Spinal cord (tissue), 10 donors: ENCODE data around the gene NFIA. TPM values are rescaled to one million over a fixed set of nuclear protein-coding genes. Genes with fewer than 3 reads are reported as not detected.

Experiments used
- DNase-seq, 6 donors: peaks; one replicate each; pipeline versions ENCODE4 v3.0.0 to v3.0.0-alpha.2; 2013 to 2015; ENCODE audit warnings: low spot score in 6 of 6, low read depth in 4 of 6
- H3K27ac ChIP-seq: one replicate; pipeline ENCODE4 v1.5.1; 2013; ENCODE audit warnings: low read depth, low read length, control low read depth
- H3K27me3 ChIP-seq: one replicate; pipeline ENCODE4 v1.6.1; 2013; ENCODE audit warnings: low read length; ENCODE audit not compliant: control insufficient read depth, insufficient read depth
- H3K36me3 ChIP-seq: one replicate; pipeline ENCODE4 v1.6.1; 2013; ENCODE audit warnings: low read length; ENCODE audit not compliant: control insufficient read depth, insufficient read depth
- H3K4me1 ChIP-seq: one replicate; pipeline ENCODE4 v1.6.1; 2013; ENCODE audit warnings: low read length; ENCODE audit not compliant: control insufficient read depth, insufficient read depth
- H3K4me3 ChIP-seq: one replicate; pipeline ENCODE4 v1.5.1; 2013; ENCODE audit warnings: low read depth, low read length, control low read depth
- H3K9me3 ChIP-seq: one replicate; pipeline ENCODE4 v1.6.1; 2013; ENCODE audit warnings: low read length; ENCODE audit not compliant: control insufficient read depth, insufficient read depth
- WGBS: methylation state at CpG from one replicate; pipeline ENCODE4 v1.1.5; 2013; ENCODE audit warnings: missing lambda C conversion rate; ENCODE audit not compliant: insufficient coverage; 5-methylcytosine and 5-hydroxymethylcytosine counted together
- polyA plus RNA-seq, 2 donors: library from polyadenylated mRNA; unstranded; fragments of 120-200 nt; gene quantifications; one replicate each; pipeline ENCODE4 v1.2.1, GENCODE V29; 2013; ENCODE audit not compliant: insufficient read length in 2 of 2
- total RNA-seq, 2 donors: library from RNA; depleted of rRNA in 1 of 2; stranded (reverse); fragments of 120-200 nt in 1 of 2; fragments of >200 nt in 1 of 2; gene quantifications; one replicate each; pipeline versions ENCODE4 v1.2.3 to v1.2.4, GENCODE V29; 2013 to 2014
- donor health status: healthy.

NFIA gene
- total and polyA plus RNA-seq, 4 donors: 36.1 to 77.2 (median 62.5) TPM

DNA sequence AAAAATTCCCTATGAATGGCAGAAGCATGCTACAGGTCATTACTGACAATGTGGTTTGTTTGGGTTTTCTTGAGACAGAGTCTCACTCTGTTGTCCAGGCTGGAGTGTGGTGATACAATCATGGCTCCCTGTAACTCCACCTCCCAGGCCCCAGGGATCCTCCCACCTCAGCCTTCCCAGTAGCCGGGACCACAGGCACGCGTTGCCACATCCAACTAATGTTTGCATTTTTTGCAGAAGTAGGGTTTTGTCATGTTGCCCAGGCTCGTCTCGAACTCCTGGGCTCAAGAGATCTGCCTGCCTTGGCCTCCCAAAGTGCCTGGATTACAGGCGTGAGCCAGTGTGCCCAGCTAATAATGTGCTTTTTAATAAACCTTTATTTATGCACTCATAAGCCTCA lies 259.1 kb downstream of the NFIA start:
- 67% methylated on average over 2 of the region's 6 CpGs for WGBS
- Histone ChIP-seq H3K4me1 (peaks cover 11% of the 10 kb centered on the region), H3K36me3 (no peaks in the 10 kb centered on the region)

GRCh38 chr1:61343734-61344420 lies 261.5 kb downstream of the NFIA start:
- Histone ChIP-seq H3K9me3 (no peaks in the 10 kb centered on the region), H3K36me3 (no peaks in the 10 kb centered on the region), H3K27ac (peak overlapping the region; percentile 81), H3K27me3 (no peaks in the 10 kb centered on the region), H3K4me1 (peaks cover 5% of the 10 kb centered on the region), H3K4me3 (peak overlapping the region; percentile 24)
- peak in 3 of 6 donors; percentile 46 to 82 (median 69) for DNase-seq
- WGBS: 38% methylated on average over 1 of the region's 6 CpGs

More for the DNA sequence above, 259.1 kb downstream of the NFIA start:
- DNase-seq: no peak
- Histone ChIP-seq H3K9me3 (no peaks in the 10 kb centered on the region), H3K4me3 (no peak overlapping the region), H3K27me3 (no peaks in the 10 kb centered on the region), H3K27ac (no peak overlapping the region)

GRCh38 chr1:61344696-61345095 lies 262.3 kb downstream of the NFIA start:
- no peak overlapping the region for H3K4me3 ChIP-seq
- DNase-seq: peak in 1 of 6 donors; percentile 37
- peak overlapping the region; percentile 81 for H3K27ac ChIP-seq
- H3K36me3 ChIP-seq: no peaks in the 10 kb centered on the region
- WGBS: no CpG with 5 or more reads among the region's 2 CpGs
- peaks cover 5% of the 10 kb centered on the region for H3K4me1 ChIP-seq
- H3K27me3 ChIP-seq: no peaks in the 10 kb centered on the region
- H3K9me3 ChIP-seq: no peaks in the 10 kb centered on the region

DNA sequence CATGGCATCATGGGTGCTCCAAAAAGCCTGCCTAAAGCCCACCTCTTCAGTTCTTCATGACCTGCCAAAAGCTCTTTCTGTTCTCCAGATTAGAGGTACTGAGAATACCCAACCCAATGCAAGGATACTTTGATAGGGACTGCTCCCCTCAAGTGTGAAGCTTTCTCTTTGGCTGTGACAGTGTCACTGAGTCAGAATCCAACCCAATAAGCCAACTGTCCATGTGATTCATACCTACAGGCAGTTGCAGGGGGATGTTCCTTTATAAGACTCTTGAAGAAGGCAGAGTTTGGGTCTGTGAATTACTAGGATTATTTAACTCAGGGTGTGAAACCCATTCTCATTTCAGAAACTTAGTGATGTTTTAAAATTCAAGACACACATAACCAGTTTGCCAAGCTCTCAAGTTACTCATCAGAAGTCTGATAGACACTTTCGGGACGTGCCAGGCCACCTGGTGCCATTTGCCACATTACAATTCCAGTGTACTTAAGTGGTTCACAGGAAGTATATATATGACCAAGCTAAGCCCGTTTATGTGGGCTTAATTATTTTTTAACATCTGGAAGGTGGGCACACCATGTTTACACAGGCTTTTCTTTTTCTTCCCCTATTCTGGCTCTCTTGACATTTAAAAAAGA lies 265.8 kb downstream of the NFIA start:
- Histone ChIP-seq H3K4me1 (no peaks in the 10 kb centered on the region), H3K4me3 (no peak overlapping the region), H3K36me3 (no peaks in the 10 kb centered on the region), H3K27me3 (no peaks in the 10 kb centered on the region), H3K27ac (no peak overlapping the region), H3K9me3 (no peaks in the 10 kb centered on the region)
- DNase-seq: no peak
- no CpG with 5 or more reads among the region's 3 CpGs for WGBS

- no CpG with 5 or more reads among the region's 3 CpGs for WGBS
- H3K36me3 ChIP-seq: no peaks in the 10 kb centered on the region
- no peaks in the 10 kb centered on the region for H3K4me1 ChIP-seq
- DNase-seq: no peak
- H3K4me3 ChIP-seq: no peak overlapping the region
- no peaks in the 10 kb centered on the region for H3K9me3 ChIP-seq
- H3K27ac ChIP-seq: no peak overlapping the region
- no peaks in the 10 kb centered on the region for H3K27me3 ChIP-seq
These were observed 270.6 kb downstream of the NFIA start for GRCh38 chr1:61352845-61353435.

- H3K27me3 ChIP-seq: no peaks in the 10 kb centered on the region
- DNase-seq: no peak
- no CpG with 5 or more reads among the region's 4 CpGs for WGBS
- H3K4me1 ChIP-seq: peaks cover 5% of the 10 kb centered on the region
- no peaks in the 10 kb centered on the region for H3K9me3 ChIP-seq
- H3K27ac ChIP-seq: no peak overlapping the region
- no peaks in the 10 kb centered on the region for H3K36me3 ChIP-seq
- H3K4me3 ChIP-seq: no peak overlapping the region
These were observed 271.5 kb downstream of the NFIA start for GRCh38 chr1:61353797-61354406.

DNA sequence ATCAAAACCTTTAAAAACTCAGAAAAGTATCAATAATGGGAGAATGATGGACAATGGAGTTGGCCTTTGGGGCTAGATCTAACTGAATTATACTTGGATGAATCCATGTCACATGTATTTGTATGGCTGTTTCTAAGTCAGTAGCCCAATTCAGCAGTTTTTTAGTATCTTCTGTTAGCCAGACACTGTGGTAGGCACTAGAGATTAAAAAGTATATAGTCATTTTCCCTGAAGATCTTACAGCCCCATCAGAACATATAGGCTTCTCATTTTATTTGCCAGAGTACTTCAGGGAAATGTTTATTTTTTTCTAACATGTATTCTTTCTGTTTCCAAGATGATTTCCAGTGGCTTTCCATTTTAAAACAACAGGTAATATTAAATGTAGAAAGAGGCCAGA lies 273.7 kb downstream of the NFIA start:
- no peak overlapping the region for H3K4me3 ChIP-seq
- H3K36me3 ChIP-seq: no peaks in the 10 kb centered on the region
- H3K4me1 ChIP-seq: peaks cover 5% of the 10 kb centered on the region
- H3K27me3 ChIP-seq: no peaks in the 10 kb centered on the region
- H3K9me3 ChIP-seq: no peaks in the 10 kb centered on the region
- H3K27ac ChIP-seq: no peak overlapping the region
- DNase-seq: no peak

DNA sequence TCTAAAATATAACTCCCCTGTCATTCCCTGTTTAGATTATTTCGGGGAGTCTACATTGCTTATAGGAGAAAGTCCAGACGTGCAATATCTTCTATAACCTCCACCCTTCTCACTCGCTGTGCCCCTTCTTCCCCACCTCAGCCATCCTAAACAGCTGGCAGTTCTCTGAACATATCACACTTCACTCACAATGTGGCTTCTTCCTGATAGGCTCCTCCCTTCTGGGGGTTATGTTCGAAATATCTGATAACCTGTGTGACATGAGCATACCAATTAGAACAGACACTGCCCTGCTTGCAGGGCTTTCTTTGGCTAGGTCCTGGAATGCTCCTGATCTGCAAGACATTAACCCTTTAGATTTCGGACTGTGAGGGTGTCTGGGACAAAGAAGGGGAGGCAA lies 274.6 kb downstream of the NFIA start:
- Histone ChIP-seq H3K4me1 (peaks cover 5% of the 10 kb centered on the region), H3K4me3 (no peak overlapping the region), H3K27ac (no peak overlapping the region), H3K9me3 (no peaks in the 10 kb centered on the region), H3K27me3 (no peaks in the 10 kb centered on the region), H3K36me3 (no peaks in the 10 kb centered on the region)
- DNase-seq: no peak
- whole genome bisulfite sequencing: 67% methylated on average over 1 of the region's 5 CpGs

DNA sequence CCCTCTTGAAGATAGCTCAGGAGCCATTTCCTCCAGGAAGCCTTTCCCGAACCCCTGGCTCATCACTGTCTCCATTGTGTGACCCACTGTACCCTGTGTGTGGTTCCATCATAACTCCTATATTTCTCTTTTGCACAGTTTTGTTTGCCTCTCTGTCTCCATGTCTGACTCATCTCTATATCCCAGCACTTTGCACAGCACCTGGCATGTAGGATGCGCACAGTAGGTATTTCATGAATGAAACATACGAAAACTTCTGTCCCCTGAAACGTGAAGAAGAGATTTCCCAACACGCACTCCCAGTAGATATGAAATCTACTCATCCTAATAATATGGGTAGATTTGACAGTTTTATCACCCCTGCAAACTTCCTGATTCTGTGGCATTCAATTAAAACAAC lies 275.2 kb downstream of the NFIA start:
- H3K27ac ChIP-seq: no peak overlapping the region
- WGBS: 92% methylated on average over 1 of the region's 5 CpGs

More for the DNA sequence above, 275.2 kb downstream of the NFIA start:
- no peak overlapping the region for H3K4me3 ChIP-seq
- no peak for DNase-seq
- H3K36me3 ChIP-seq: no peaks in the 10 kb centered on the region
- H3K27me3 ChIP-seq: no peaks in the 10 kb centered on the region
- H3K4me1 ChIP-seq: peaks cover 5% of the 10 kb centered on the region
- no peaks in the 10 kb centered on the region for H3K9me3 ChIP-seq
